Endothelial cell of umbilical vein (primary cell): Measurements from ENCODE around the gene VLDLR.

Experiments used
- CTCF ChIP-seq, 2 donors: IDR thresholded peaks; 1 replicate in 1 of 2; 2 replicates in 1 of 2; pipeline ENCODE4 v1.5.1; 2011; ENCODE audit warnings: low read length in 2 of 2, mild to moderate bottlenecking in 2 of 2, moderate library complexity in 2 of 2, control low read depth in 1 of 2, inconsistent platforms in 1 of 2, low read depth in 1 of 2; ENCODE audit not compliant: insufficient read depth in 1 of 2; ENCODE audit errors: extremely low read depth in 1 of 2
- EZH2 ChIP-seq: IDR thresholded peaks from 2 replicates; pipeline ENCODE4 v1.6.1; 2012; ENCODE audit warnings: borderline replicate concordance, low read depth, mild to moderate bottlenecking, moderate library complexity, low read length, inconsistent platforms; ENCODE audit not compliant: severe bottlenecking
- GATA2 ChIP-seq: IDR thresholded peaks from 2 replicates; pipeline ENCODE4 v1.7.0; 2011; ENCODE audit warnings: low read depth, mild to moderate bottlenecking, moderate library complexity, mixed read lengths, low read length; ENCODE audit not compliant: insufficient read length, insufficient read depth
- POLR2A ChIP-seq: IDR thresholded peaks from 2 replicates; pipeline ENCODE4 v1.6.1; 2012; ENCODE audit warnings: low read depth, mild to moderate bottlenecking, control low read depth, low read length
- POLR2AphosphoS5 ChIP-seq: IDR thresholded peaks from 2 replicates; pipeline ENCODE4 v1.6.1; 2012; ENCODE audit warnings: low read depth, mild to moderate bottlenecking, control low read depth, low read length, moderate library complexity; ENCODE audit not compliant: insufficient read depth

GRCh38 chr9:2688636-2689035, 67.0 kb downstream of the VLDLR start:
- no peak for TF ChIP-seq CTCF (IDR thresholded peaks at IDR 0.05; ENCODE audit: extremely low read depth in 1 of 2, insufficient read depth in 1 of 2, low read depth in 1 of 2, low read length in 2 of 2)
- TF ChIP-seq GATA2: no peak
- TF ChIP-seq POLR2A: no peak
- no peak for TF ChIP-seq POLR2AphosphoS5
- TF ChIP-seq EZH2: no peak
